ENCODE results near the gene JSRP1. TPM values are rescaled to one million over a fixed set of nuclear protein-coding genes. Genes with fewer than 3 reads are reported as not detected.

JSRP1 gene
- total and polyA plus RNA-seq, 2 of the 8 experiments (the other 6 are each of a cell fraction or from before 2014, with no cell fraction given), result 0.24 to 0.56 TPM

DNA sequence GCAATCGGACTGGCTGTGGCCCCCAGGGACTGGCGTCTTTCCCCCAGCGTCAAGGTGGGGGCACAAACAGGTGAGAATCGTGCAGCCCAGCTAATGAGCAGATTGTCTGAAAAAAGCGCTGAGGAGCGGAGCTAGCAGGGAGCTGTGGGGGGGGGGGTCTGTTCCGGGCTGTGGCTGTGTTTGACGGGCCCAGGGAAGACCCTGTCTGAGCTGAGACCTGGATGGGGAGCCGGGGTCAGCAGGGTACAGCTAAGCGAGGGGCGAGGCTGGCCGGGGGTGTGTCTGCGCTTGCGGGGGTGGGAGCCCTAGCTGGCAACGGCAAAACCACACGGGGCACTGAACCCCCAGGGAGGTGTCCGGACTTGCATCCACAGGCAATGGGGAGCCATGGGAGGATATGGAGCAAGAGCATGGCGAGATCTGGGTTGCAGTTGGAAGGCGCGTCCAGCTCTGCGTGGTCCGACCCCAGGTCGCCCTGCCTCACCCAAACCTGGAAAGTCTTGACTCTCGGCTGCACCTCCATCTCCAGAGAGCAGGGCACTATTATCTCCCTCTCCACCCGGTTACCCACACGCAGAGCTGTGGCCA is 47.1 kb upstream of the JSRP1 start:
- Histone ChIP-seq H3K14ac (ENCODE audit: insufficient read length) (no peak overlapping the region), H2BK120ac (replicated peaks; ENCODE audit: low read depth, low read length) (no peak overlapping the region), H3K9ac (replicated peaks in 1 of 4; ENCODE audit: extremely low read depth in 1 of 4, low read depth in 3 of 4, low read length in 3 of 4) (no peak overlapping the region), H4K8ac (ENCODE audit: extremely low read depth, insufficient read depth, low read length) (no peak overlapping the region), H2BK15ac (ENCODE audit: low read length) (no peak overlapping the region; the same call in 1 of the 2 replicates), H2AK5ac (ENCODE audit: low read depth, low read length) (peak overlapping the region; percentile 82; the same call in 1 of the 2 replicates), H3K79me2 (ENCODE audit: control insufficient read depth in 1 of 2, insufficient read depth in 2 of 2, low read length in 2 of 2) (no peaks in the 10 kb centered on the region), H3K27me3 (replicated peaks in 1 of 4; ENCODE audit: control insufficient read depth in 3 of 4, extremely low read depth in 1 of 4, insufficient read depth in 3 of 4, low read length in 3 of 4) (peaks cover 4 to 36% (median 25%) of the 10 kb centered on the region in 4 experiments), H3K23me2 (ENCODE audit: low read depth, low read length) (peaks cover 2% of the 10 kb centered on the region; the same call in 1 of the 2 replicates), H3K18ac (ENCODE audit: extremely low read depth, low read length) (no peak overlapping the region), H2BK20ac (ENCODE audit: low read length) (peak overlapping the region; percentile 61; the same call in 1 of the 2 replicates), H3K4ac (replicated peaks; ENCODE audit: insufficient read length, low read depth, low read length) (no peak overlapping the region), H3K36me3 (ENCODE audit: control insufficient read depth in 2 of 4, insufficient read depth in 4 of 4, low read length in 3 of 4) (no peaks in the 10 kb centered on the region), H3K79me1 (ENCODE audit: low read depth, low read length) (no peaks in the 10 kb centered on the region), H4K91ac (replicated peaks; ENCODE audit: insufficient read length, low read length) (peak overlapping the region; percentile 39), H3K23ac (ENCODE audit: insufficient read length) (no peak overlapping the region), H2BK12ac (ENCODE audit: low read depth, low read length) (peak overlapping the region; percentile 60; the same call in 1 of the 2 replicates), H3K56ac (replicated peaks; ENCODE audit: insufficient read length, low read depth, low read length) (no peak overlapping the region), H3K4me2 (ENCODE audit: insufficient read depth in 1 of 2, low read depth in 2 of 2, low read length in 2 of 2) (0 out of 4 replicates have a peak overlapping the region, but pooled peaks of 1 of the 2 experiments have one; percentile 90), H4K20me1 (replicated peaks in 1 of 2; ENCODE audit: control insufficient read depth in 1 of 2, insufficient read depth in 2 of 2, low read length in 2 of 2) (peaks cover 0 to 4% of the 10 kb centered on the region in 2 experiments), H3K27ac (ENCODE audit: low read depth, low read length) (no peak overlapping the region), H2BK5ac (ENCODE audit: low read depth, low read length) (no peak overlapping the region; the same call in 1 of the 2 replicates), H3K4me3 (ENCODE audit: extremely low read depth in 1 of 4, insufficient read depth in 2 of 4, low read depth in 3 of 4, low read length in 4 of 4) (no peak overlapping the region), H2AFZ (ENCODE audit: low read length) (no peak overlapping the region), H3K9me3 (ENCODE audit: insufficient read depth in 2 of 2, low read depth in 1 of 2, low read length in 1 of 2) (no peaks in the 10 kb centered on the region), H3K4me1 (replicated peaks in 1 of 4; ENCODE audit: control insufficient read depth in 3 of 4, insufficient read depth in 4 of 4, low read length in 3 of 4) (peaks cover 0 to 17% (median 8%) of the 10 kb centered on the region in 4 experiments; a peak in 5 of 7 replicates), H4K5ac (ENCODE audit: insufficient read length, low read depth, low read length) (no peak overlapping the region)
- DNase-seq (ENCODE audit: low read depth in 1 of 2, low spot score in 2 of 2) (no peak), FAIRE-seq (no peak)
- POLR2A ChIA-PET (ENCODE audit: partially characterized antibody), result interaction anchor here (0.6 to 1.9 kb wide), 9 partner anchors 9 to 65 kb away, joined by 3 to 7 read pairs (median 4); partner anchors contain the start of gene PEAK3
- 86% methylated on average over 19 of the region's 26 CpGs; no CpG with 5 or more reads in 1 of the 2 experiments for WGBS, 2 experiments (ENCODE audit: extremely low coverage in 1 of 2, insufficient coverage in 1 of 2, insufficient read length in 1 of 2, insufficient replicate concordance in 2 of 2, low coverage in 1 of 2, low lambda C conversion rate in 2 of 2, missing lambda C conversion rate in 1 of 2)
- CTCF ChIA-PET (ENCODE audit: partially characterized antibody), result interaction anchor here (0.6 to 2.1 kb wide), 6 partner anchors 11 to 120 kb away, joined by 3 to 11 read pairs (median 5); no protein-coding TSS in a partner anchor
- TF ChIP-seq, protein P1, sequence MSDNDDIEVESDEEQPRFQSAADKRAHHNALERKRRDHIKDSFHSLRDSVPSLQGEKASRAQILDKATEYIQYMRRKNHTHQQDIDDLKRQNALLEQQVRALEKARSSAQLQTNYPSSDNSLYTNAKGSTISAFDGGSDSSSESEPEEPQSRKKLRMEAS (IDR thresholded peaks at IDR 0.05), result no peak
- TF ChIP-seq KDM1A (IDR thresholded peaks at IDR 0.05; ENCODE audit: borderline replicate concordance, low read length), result peak; percentile 97
- peak in 1 of 2 experiments; percentile 69; a peak in 1 of 4 replicates for TF ChIP-seq HDAC2 (IDR thresholded peaks at IDR 0.05; ENCODE audit: borderline replicate concordance in 1 of 2, low read depth in 2 of 2, low read length in 2 of 2)
